Measurements from ENCODE around the gene ITGAV. TPM values are rescaled to one million over a fixed set of nuclear protein-coding genes. Genes with fewer than 3 reads are reported as not detected.
A peak's percentile ranks its signal among the peaks of the same experiment; 100 is the strongest.

Gene ITGAV
- total RNA-seq, 3 donors from 2014 or later, result 107 to 125 (median 117) TPM

GRCh38 chr2:186584053-186584452 lies 5.8 kb upstream of the ITGAV start:
- no peak overlapping the region for H3K4me3 ChIP-seq
- no peak for DNase-seq (ENCODE audit: low spot score in 2 of 2)
- intact Hi-C loops (cut with DNase I; ENCODE audit: low total_unique reads), result no loop called here
- no peaks in the 10 kb centered on the region for H3K9me3 ChIP-seq
- H3K27me3 ChIP-seq, result no peaks in the 10 kb centered on the region
- no peaks in the 10 kb centered on the region for H3K36me3 ChIP-seq
- no peak for TF ChIP-seq POLR2AphosphoS5 (IDR thresholded peaks at IDR 0.05)
- no peak for TF ChIP-seq POLR2A (IDR thresholded peaks at IDR 0.05)
- no peak for TF ChIP-seq CTCF (IDR thresholded peaks at IDR 0.05)
- no peaks in the 10 kb centered on the region for H3K4me1 ChIP-seq
- H3K27ac ChIP-seq, result no peak overlapping the region

GRCh38 chr2:186588421-186588820 lies 1.4 kb upstream of the ITGAV start:
- intact Hi-C loops (cut with DNase I; ENCODE audit: low total_unique reads), result no loop called here

GRCh38 chr2:186588940-186589611 lies 780 bp upstream of the ITGAV start:
- no peak for DNase-seq (ENCODE audit: low spot score in 2 of 2)
- TF ChIP-seq POLR2A (IDR thresholded peaks at IDR 0.05), result no peak
- no peak for TF ChIP-seq CTCF (IDR thresholded peaks at IDR 0.05)
- TF ChIP-seq POLR2AphosphoS5 (IDR thresholded peaks at IDR 0.05), result no peak
- H3K27ac ChIP-seq, result peak overlapping the region; percentile 94 to 98
- no peaks in the 10 kb centered on the region for H3K9me3 ChIP-seq
- no peaks in the 10 kb centered on the region for H3K27me3 ChIP-seq
- intact Hi-C loops (cut with DNase I; ENCODE audit: low total_unique reads), result no loop called here
- no peaks in the 10 kb centered on the region for H3K4me1 ChIP-seq
- H3K36me3 ChIP-seq, result no peaks in the 10 kb centered on the region
- H3K4me3 ChIP-seq, result peak overlapping the region; percentile 84 to 91 (median 89)

More at GRCh38 chr2:186588421-186588820, 1.4 kb upstream of the ITGAV start:
- no peaks in the 10 kb centered on the region for H3K9me3 ChIP-seq
- no peaks in the 10 kb centered on the region for H3K27me3 ChIP-seq
- TF ChIP-seq POLR2A (IDR thresholded peaks at IDR 0.05) (no peak), POLR2AphosphoS5 (IDR thresholded peaks at IDR 0.05) (no peak), CTCF (IDR thresholded peaks at IDR 0.05) (no peak)
- no peak overlapping the region for H3K4me3 ChIP-seq
- H3K4me1 ChIP-seq, result no peaks in the 10 kb centered on the region
- no peak for DNase-seq (ENCODE audit: low spot score in 2 of 2)
- H3K27ac ChIP-seq, result no peak overlapping the region
- H3K36me3 ChIP-seq, result no peaks in the 10 kb centered on the region

- no peaks in the 10 kb centered on the region for H3K36me3 ChIP-seq
- no peaks in the 10 kb centered on the region for H3K9me3 ChIP-seq
- H3K4me3 ChIP-seq, result peak overlapping the region; percentile 84 to 91 (median 89)
- peak overlapping the region; percentile 94 to 98 for H3K27ac ChIP-seq
- intact Hi-C loops (cut with DNase I; ENCODE audit: low total_unique reads), result no loop called here
- H3K4me1 ChIP-seq, result peaks cover 0 to 3% of the 10 kb centered on the region in 2 donors
- H3K27me3 ChIP-seq, result no peaks in the 10 kb centered on the region
- DNase-seq (ENCODE audit: low spot score in 2 of 2), result no peak
- no peak for TF ChIP-seq POLR2AphosphoS5 (IDR thresholded peaks at IDR 0.05)
- no peak for TF ChIP-seq CTCF (IDR thresholded peaks at IDR 0.05)
- TF ChIP-seq POLR2A (IDR thresholded peaks at IDR 0.05), result no peak
Measured at GRCh38 chr2:186590350-186590758, 498 bp downstream of the ITGAV start.

- Histone ChIP-seq H3K27ac (peak overlapping the region; percentile 94 to 98), H3K4me3 (peak overlapping the region; percentile 84 to 91 (median 89)), H3K36me3 (no peaks in the 10 kb centered on the region), H3K4me1 (peaks cover 0 to 3% of the 10 kb centered on the region in 2 donors), H3K9me3 (no peaks in the 10 kb centered on the region), H3K27me3 (no peaks in the 10 kb centered on the region)
- intact Hi-C loops (cut with DNase I; ENCODE audit: low total_unique reads), result no loop called here
- TF ChIP-seq CTCF (IDR thresholded peaks at IDR 0.05) (no peak), POLR2AphosphoS5 (IDR thresholded peaks at IDR 0.05) (no peak), POLR2A (IDR thresholded peaks at IDR 0.05) (no peak)
- DNase-seq (ENCODE audit: low spot score in 2 of 2), result no peak
Measured at GRCh38 chr2:186590759-186591505, 1.1 kb downstream of the ITGAV start.
